Renal cortical epithelial cell (primary cell): Measurements from ENCODE around the gene PITPNM3. TPM values are rescaled to one million over a fixed set of nuclear protein-coding genes. Genes with fewer than 3 reads are reported as not detected.

ENCODE experiments used
- DNase-seq: peaks from one replicate; pipeline ENCODE4 v3.0.0-alpha.2; 2011; ENCODE audit warnings: low read depth
- total RNA-seq: library from RNA; depleted of rRNA; stranded (reverse); fragments of >200 nt; gene quantifications from 2 replicates; pipeline ENCODE4 v1.2.3, GENCODE V29; 2014

The PITPNM3 gene
- total RNA-seq, 1 donor from 2014 or later, result 3.1 TPM

DNA sequence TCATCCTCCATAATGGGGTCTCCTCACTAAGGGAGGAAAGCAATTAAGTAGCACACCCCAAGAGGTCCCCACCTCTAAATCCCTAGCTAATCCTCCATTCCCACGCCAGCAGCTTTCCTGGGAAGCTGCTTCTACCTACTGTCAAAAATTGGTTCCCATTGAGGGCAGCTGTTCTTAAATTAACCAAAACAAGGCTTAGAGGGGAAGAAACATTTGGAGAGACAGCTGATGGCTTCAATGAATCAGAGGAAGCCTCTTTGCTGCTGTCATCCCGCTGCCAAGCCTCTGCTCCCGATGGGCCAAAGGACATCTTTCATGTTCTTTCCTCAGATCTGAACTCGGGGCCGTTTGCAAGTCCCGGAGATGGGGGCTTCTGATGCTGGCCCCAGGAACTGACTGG is 148.1 kb downstream of the PITPNM3 start:
- no peak for DNase-seq

GRCh38 chr17:6402258-6402657 is 154.1 kb downstream of the PITPNM3 start:
- no peak for DNase-seq

Other genes starting within 250 kb of the PITPNM3 start
- gene AIPL1, start 121.4 kb downstream of the PITPNM3 start, total RNA-seq, result not detected in 2 replicates
- gene PIMREG, start 112.1 kb downstream of the PITPNM3 start, total RNA-seq, result 0.40 and 17.2 TPM in 2 replicates
- gene KIAA0753, start 84.2 kb upstream of the PITPNM3 start, total RNA-seq, result 9.4 and 25.6 TPM in 2 replicates
- gene TXNDC17, start 84.5 kb upstream of the PITPNM3 start, total RNA-seq, result 137 and 152 TPM in 2 replicates
- 8.5 and 16.8 TPM in 2 replicates for gene MED31, start 95.0 kb upstream of the PITPNM3 start, total RNA-seq
- 1.4 TPM in 1 of 2 replicates, not detected in the other for gene C17orf100, start 95.2 kb upstream of the PITPNM3 start, total RNA-seq
- not detected in 2 replicates for gene SLC13A5, start 156.8 kb upstream of the PITPNM3 start, total RNA-seq
- gene XAF1, start 199.5 kb upstream of the PITPNM3 start, total RNA-seq, result 6.9 and 15.1 TPM in 2 replicates
- gene FBXO39, start 219.7 kb upstream of the PITPNM3 start, total RNA-seq, result 0.20 TPM in 1 of 2 replicates, not detected in the other